Measurements from ENCODE around the gene RPS3. TPM values are rescaled to one million over a fixed set of nuclear protein-coding genes. Genes with fewer than 3 reads are reported as not detected.

RPS3 gene
- total and polyA plus RNA-seq, 9 of the 15 experiments (the other 6 are each of a cell fraction or from before 2014, with no cell fraction given): 2,700 to 5,771 (median 3,679) TPM

DNA sequence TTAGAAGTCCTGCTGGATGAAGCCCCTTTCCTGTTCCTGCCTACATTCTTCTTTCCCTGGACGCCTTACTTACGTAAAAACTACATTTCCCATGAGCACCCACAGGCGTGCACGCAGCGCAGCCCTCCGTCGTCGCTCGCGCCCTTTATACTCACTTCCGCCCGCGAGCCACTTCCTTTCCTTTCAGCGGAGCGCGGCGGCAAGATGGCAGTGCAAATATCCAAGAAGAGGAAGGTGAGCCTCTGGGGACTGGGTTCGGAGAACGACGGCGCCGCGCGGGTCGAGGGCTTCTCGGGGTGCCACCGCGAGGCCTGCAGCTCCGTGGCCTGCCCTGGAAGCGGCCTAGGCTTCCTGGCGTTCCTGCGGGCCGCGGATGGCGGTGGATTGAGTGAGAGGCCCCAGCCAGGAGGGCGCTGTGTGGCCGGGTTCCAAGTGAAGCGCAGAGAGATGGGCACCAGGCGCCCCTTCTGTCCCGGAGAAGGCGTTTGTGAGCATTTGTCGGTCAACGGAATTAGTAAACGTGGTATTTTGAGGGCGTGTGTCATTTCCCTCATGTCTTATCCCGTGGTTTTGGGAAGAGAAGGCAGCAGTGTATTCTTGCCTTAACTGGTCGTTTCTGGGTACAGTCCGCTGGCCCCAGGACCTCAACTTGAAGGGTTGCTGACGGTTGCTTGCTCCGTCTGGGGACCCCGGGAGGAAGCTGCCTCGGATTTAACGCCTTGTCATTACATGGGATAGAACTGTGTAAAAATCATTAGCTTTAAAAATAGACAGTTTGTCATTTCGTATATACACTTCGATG, at the start of gene RPS3 (continued):
- TF ChIP-seq, protein P1, sequence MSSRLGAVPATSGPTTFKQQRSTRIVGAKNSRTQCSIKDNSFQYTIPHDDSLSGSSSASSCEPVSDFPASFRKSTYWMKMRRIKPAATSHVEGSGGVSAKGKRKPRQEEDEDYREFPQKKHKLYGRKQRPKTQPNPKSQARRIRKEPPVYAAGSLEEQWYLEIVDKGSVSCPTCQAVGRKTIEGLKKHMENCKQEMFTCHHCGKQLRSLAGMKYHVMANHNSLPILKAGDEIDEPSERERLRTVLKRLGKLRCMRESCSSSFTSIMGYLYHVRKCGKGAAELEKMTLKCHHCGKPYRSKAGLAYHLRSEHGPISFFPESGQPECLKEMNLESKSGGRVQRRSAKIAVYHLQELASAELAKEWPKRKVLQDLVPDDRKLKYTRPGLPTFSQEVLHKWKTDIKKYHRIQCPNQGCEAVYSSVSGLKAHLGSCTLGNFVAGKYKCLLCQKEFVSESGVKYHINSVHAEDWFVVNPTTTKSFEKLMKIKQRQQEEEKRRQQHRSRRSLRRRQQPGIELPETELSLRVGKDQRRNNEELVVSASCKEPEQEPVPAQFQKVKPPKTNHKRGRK (tag; IDR thresholded peaks at IDR 0.05): no peak
- TF ChIP-seq, protein P2, sequence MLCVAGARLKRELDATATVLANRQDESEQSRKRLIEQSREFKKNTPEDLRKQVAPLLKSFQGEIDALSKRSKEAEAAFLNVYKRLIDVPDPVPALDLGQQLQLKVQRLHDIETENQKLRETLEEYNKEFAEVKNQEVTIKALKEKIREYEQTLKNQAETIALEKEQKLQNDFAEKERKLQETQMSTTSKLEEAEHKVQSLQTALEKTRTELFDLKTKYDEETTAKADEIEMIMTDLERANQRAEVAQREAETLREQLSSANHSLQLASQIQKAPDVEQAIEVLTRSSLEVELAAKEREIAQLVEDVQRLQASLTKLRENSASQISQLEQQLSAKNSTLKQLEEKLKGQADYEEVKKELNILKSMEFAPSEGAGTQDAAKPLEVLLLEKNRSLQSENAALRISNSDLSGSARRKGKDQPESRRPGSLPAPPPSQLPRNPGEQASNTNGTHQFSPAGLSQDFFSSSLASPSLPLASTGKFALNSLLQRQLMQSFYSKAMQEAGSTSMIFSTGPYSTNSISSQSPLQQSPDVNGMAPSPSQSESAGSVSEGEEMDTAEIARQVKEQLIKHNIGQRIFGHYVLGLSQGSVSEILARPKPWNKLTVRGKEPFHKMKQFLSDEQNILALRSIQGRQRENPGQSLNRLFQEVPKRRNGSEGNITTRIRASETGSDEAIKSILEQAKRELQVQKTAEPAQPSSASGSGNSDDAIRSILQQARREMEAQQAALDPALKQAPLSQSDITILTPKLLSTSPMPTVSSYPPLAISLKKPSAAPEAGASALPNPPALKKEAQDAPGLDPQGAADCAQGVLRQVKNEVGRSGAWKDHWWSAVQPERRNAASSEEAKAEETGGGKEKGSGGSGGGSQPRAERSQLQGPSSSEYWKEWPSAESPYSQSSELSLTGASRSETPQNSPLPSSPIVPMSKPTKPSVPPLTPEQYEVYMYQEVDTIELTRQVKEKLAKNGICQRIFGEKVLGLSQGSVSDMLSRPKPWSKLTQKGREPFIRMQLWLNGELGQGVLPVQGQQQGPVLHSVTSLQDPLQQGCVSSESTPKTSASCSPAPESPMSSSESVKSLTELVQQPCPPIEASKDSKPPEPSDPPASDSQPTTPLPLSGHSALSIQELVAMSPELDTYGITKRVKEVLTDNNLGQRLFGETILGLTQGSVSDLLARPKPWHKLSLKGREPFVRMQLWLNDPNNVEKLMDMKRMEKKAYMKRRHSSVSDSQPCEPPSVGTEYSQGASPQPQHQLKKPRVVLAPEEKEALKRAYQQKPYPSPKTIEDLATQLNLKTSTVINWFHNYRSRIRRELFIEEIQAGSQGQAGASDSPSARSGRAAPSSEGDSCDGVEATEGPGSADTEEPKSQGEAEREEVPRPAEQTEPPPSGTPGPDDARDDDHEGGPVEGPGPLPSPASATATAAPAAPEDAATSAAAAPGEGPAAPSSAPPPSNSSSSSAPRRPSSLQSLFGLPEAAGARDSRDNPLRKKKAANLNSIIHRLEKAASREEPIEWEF (CRISPR knock-in tag; IDR thresholded peaks at IDR 0.05): no peak
- TF ChIP-seq ATF7 (IDR thresholded peaks at IDR 0.05) (peak; percentile 82), SIRT6 (IDR thresholded peaks at IDR 0.05; ENCODE audit: low read depth, low read length) (no peak), EZH2 (IDR thresholded peaks at IDR 0.05; ENCODE audit: borderline replicate concordance, low read depth, low read length) (no peak), BDP1 (IDR thresholded peaks at IDR 0.05; ENCODE audit: insufficient read depth, insufficient read length) (no peak), ZC3H8 (IDR thresholded peaks at IDR 0.05) (no peak), RCOR1 (IDR thresholded peaks at IDR 0.05; ENCODE audit: borderline replicate concordance in 1 of 2, low read depth in 2 of 2, low read length in 2 of 2) (no peak), XRCC4 (IDR thresholded peaks at IDR 0.05; ENCODE audit: extremely low read depth, insufficient read depth, insufficient read length) (no peak), POLR2AphosphoS2 (IDR thresholded peaks at IDR 0.05; ENCODE audit: low read length) (peak; percentile 80; the same call in 1 of the 2 replicates), U2AF1 (optimal IDR thresholded peaks at IDR 0.05; ENCODE audit: low read depth, low read length) (peak; percentile 81), TAF15 (IDR thresholded peaks at IDR 0.05; ENCODE audit: low read depth, low read length) (no peak), ZNF445 (CRISPR knock-in tag; IDR thresholded peaks at IDR 0.05; ENCODE audit: low read depth) (no peak), FOS (IDR thresholded peaks at IDR 0.05; ENCODE audit: extremely low read depth, insufficient read length) (no peak)
- TF ChIP-seq, protein P3, sequence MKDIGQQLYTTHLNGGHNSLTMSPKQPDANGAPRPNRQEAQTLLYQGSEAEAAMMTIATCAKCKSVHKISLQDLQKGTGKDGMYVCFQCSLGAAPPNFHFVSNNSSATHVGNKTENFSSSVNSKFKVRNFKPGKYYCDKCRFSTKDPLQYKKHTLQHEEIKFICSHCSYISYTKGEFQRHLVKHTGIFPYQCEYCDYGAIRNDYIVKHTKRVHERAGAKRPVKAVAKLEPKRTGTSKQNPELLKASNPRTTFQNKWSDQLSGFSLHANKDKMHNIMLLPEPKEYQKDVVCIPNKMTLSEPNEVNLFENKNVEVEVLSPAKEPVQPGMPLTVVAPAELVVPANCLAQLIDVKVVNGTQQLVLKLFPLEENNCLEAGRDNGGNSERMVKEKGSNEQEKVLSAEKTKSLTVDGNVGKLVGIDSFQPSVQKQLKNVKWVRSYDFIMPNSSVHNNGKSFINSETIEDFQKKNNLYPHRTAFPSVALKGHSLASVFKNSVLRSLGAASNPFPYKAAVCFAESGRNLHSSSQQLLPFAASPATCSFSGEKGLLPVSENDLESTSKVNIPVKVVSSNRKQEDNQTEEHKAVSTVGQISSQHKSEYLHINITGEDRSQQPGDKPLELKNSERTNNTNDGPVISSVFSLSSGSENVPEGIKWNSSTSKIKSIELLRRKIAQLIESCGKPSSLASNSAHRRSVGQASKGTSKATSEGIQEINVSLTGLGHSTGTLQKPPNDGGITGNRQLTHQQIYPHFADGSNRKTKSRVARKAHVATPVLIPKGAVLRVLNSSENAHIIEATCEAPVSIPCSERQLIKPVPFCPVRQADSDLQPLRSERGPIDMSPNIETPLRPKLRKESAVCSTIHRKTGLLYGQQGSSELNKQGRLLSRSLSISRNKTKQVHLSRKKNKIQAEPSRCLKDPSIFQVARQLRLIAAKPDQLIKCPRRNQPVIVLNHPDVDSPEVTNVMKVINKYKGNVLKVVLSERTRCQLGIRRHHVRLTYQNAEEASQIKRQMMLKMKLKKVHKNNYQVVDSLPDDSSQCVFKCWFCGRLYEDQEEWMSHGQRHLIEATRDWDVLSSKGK (CRISPR knock-in tag; IDR thresholded peaks at IDR 0.05): no peak
- TF ChIP-seq, protein P4, sequence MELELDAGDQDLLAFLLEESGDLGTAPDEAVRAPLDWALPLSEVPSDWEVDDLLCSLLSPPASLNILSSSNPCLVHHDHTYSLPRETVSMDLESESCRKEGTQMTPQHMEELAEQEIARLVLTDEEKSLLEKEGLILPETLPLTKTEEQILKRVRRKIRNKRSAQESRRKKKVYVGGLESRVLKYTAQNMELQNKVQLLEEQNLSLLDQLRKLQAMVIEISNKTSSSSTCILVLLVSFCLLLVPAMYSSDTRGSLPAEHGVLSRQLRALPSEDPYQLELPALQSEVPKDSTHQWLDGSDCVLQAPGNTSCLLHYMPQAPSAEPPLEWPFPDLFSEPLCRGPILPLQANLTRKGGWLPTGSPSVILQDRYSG (tag; conservative IDR thresholded peaks at IDR 0.05; ENCODE audit: low read depth): no peak

All from K562 (cell line).